ENCODE measurements around the gene ANKRD52.

GRCh38 chr12:56278905-56279304 lies 20.7 kb upstream of the ANKRD52 start:
- TF ChIP-seq CTCF (IDR thresholded peaks at IDR 0.05) (no peak), POLR2A (IDR thresholded peaks at IDR 0.05) (no peak)

Measured in Peyer's patch (tissue), 4 donors.